IPS-15b (cell line): ENCODE data around the gene FCN3.
A peak's percentile ranks its signal among the peaks of the same experiment; 100 is the strongest.

Source experiments
- H3K27me3 ChIP-seq: one replicate; pipeline ENCODE4 v1.6.1; 2013; ENCODE audit warnings: low read length; ENCODE audit not compliant: control insufficient read depth, insufficient read depth
- H3K36me3 ChIP-seq: one replicate; pipeline ENCODE4 v1.6.1; 2013; ENCODE audit warnings: low read length; ENCODE audit not compliant: control insufficient read depth, insufficient read depth
- H3K4me1 ChIP-seq: one replicate; pipeline ENCODE4 v1.6.1; 2013; ENCODE audit warnings: mild to moderate bottlenecking, low read length; ENCODE audit not compliant: control insufficient read depth, insufficient read depth
- H3K4me3 ChIP-seq: one replicate; pipeline ENCODE4 v1.5.1; 2013; ENCODE audit warnings: low read depth, low read length
- H3K9ac ChIP-seq: one replicate; pipeline ENCODE4 v1.6.1; 2013; ENCODE audit warnings: low read depth, mild to moderate bottlenecking, low read length
- H3K9me3 ChIP-seq: one replicate; pipeline ENCODE4 v1.6.1; 2013; ENCODE audit warnings: mild to moderate bottlenecking, low read length; ENCODE audit not compliant: control insufficient read depth, insufficient read depth

Gene FCN3

DNA sequence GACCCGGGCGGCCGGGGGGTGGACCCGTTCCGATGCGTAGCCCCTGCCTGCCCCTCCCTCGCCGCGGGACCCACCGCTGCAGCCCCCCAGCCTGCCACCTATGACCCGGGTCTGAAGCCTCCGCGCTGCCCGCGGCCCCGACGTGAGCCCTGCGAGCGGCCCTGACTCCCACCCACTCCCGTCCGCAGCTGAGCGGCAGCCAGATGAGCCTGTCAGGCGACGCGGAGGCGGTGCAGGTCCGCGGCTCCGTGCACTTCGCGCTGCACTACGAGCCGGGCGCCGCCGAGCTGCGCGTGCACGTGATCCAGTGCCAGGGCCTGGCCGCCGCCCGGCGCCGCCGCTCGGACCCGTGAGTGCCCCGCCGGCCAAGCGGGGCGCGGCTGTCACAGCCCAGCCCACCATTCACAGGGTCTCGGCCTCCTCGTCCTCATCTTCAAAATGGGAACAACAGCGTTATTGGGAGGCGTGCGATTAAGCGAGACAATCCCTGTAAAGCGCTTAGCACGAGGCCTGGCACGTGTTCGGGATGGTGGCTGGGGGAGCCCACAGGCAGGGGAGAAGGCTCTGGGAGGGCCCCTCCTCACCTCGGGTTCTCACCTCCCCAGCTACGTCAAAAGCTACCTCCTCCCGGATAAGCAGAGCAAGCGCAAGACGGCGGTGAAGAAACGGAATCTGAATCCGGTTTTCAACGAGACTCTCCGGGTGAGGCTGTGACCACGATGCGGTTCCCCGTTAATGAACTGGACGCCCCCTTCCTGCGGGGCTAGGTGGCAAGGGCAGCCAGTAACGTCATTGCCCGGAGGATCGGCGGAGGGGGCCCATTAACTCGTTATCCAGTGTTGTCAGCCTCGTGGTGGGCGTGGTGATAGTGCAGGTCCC, 24.6 kb downstream of the FCN3 start:
- no peaks in the 10 kb centered on the region for H3K9me3 ChIP-seq
- H3K4me1 ChIP-seq: peaks cover 6% of the 10 kb centered on the region
- H3K27me3 ChIP-seq: peaks cover 6% of the 10 kb centered on the region
- peak overlapping the region; percentile 47 for H3K9ac ChIP-seq
- peak overlapping the region; percentile 71 for H3K4me3 ChIP-seq
- peaks cover 2% of the 10 kb centered on the region for H3K36me3 ChIP-seq

- peaks cover 4% of the 10 kb centered on the region for H3K36me3 ChIP-seq
- peaks cover 6% of the 10 kb centered on the region for H3K27me3 ChIP-seq
- H3K4me1 ChIP-seq: peaks cover 6% of the 10 kb centered on the region
- H3K9me3 ChIP-seq: no peaks in the 10 kb centered on the region
- H3K9ac ChIP-seq: peak overlapping the region; percentile 60
- H3K4me3 ChIP-seq: peak overlapping the region; percentile 71
Observed at GRCh38 chr1:27348861-27349783, 25.5 kb downstream of the FCN3 start.

GRCh38 chr1:27346991-27347624, 27.5 kb downstream of the FCN3 start:
- H3K4me3 ChIP-seq: no peak overlapping the region
- no peak overlapping the region for H3K9ac ChIP-seq
- peaks cover 6% of the 10 kb centered on the region for H3K27me3 ChIP-seq
- no peaks in the 10 kb centered on the region for H3K9me3 ChIP-seq
- H3K4me1 ChIP-seq: peaks cover 10% of the 10 kb centered on the region
- peaks cover 4% of the 10 kb centered on the region for H3K36me3 ChIP-seq

GRCh38 chr1:27346357-27346756, 28.3 kb downstream of the FCN3 start:
- Histone ChIP-seq H3K27me3 (peaks cover 6% of the 10 kb centered on the region), H3K9me3 (no peaks in the 10 kb centered on the region), H3K9ac (no peak overlapping the region), H3K36me3 (peaks cover 4% of the 10 kb centered on the region), H3K4me1 (peaks cover 15% of the 10 kb centered on the region), H3K4me3 (no peak overlapping the region)

DNA sequence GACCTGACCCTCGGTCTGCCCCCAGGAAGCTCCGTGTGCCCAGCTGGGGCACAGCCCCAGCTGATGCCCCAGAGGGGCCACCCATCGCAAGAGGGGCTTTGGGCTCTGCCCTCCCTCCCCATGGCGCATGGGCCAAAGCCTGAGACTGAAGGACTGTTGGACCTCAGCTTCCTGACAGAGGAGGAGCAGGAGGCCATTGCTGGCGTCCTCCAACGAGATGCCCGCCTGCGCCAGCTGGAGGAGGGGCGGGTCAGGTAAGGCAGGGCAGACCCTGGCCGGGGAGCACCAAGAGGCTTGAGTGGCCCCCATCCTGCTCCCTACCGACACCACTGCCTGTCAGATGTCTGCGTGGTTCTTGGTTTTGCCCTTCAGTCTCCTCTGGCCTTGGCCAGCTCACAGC, 29.4 kb downstream of the FCN3 start:
- Histone ChIP-seq H3K36me3 (peaks cover 4% of the 10 kb centered on the region), H3K4me1 (peaks cover 16% of the 10 kb centered on the region), H3K4me3 (no peak overlapping the region), H3K9me3 (no peaks in the 10 kb centered on the region), H3K27me3 (peaks cover 3% of the 10 kb centered on the region), H3K9ac (no peak overlapping the region)

DNA sequence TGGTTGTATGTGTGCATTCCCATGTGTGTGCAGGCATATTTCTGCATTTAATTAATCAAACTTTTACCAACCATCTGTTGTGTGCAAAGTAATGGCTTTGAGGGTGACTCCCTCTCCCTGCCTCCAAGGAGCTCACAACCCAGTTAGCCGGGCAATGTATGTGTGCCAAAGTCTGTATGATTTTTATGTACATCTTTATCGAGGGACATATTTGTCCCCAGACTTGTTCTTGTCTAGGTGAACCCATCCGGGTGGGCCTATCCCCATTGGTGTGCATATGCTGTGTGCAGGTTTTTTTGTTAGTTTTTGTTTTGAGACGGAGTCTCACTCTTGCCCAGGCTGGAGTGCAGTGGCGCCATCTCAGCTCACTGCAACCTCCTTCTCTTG, 31.0 kb downstream of the FCN3 start:
- H3K4me1 ChIP-seq: peaks cover 13% of the 10 kb centered on the region
- no peaks in the 10 kb centered on the region for H3K9me3 ChIP-seq
- no peaks in the 10 kb centered on the region for H3K27me3 ChIP-seq
- peaks cover 4% of the 10 kb centered on the region for H3K36me3 ChIP-seq
- H3K4me3 ChIP-seq: no peak overlapping the region
- no peak overlapping the region for H3K9ac ChIP-seq

GRCh38 chr1:27342778-27343638, 31.6 kb downstream of the FCN3 start:
- no peaks in the 10 kb centered on the region for H3K9me3 ChIP-seq
- H3K9ac ChIP-seq: peak overlapping the region; percentile 54
- peaks cover 13% of the 10 kb centered on the region for H3K4me1 ChIP-seq
- peak overlapping the region; percentile 54 for H3K4me3 ChIP-seq
- H3K36me3 ChIP-seq: peaks cover 4% of the 10 kb centered on the region
- H3K27me3 ChIP-seq: no peaks in the 10 kb centered on the region

- no peak overlapping the region for H3K9ac ChIP-seq
- no peaks in the 10 kb centered on the region for H3K27me3 ChIP-seq
- peaks cover 13% of the 10 kb centered on the region for H3K4me1 ChIP-seq
- H3K36me3 ChIP-seq: peaks cover 3% of the 10 kb centered on the region
- no peaks in the 10 kb centered on the region for H3K9me3 ChIP-seq
- peak overlapping the region; percentile 54 for H3K4me3 ChIP-seq
Observed at GRCh38 chr1:27342391-27342777, 32.2 kb downstream of the FCN3 start.

GRCh38 chr1:27341525-27342252, 32.9 kb downstream of the FCN3 start, which contains the start of gene SYTL1:
SYTL1 (plus strand) TSS chr1:27342022; CDS start chr1:27345335, 3,313 bp downstream.
- Histone ChIP-seq H3K9me3 (no peaks in the 10 kb centered on the region), H3K4me3 (peak within 1 kb of the TSS; percentile 54), H3K9ac (no peak within 1 kb of the TSS), H3K27me3 (no peaks in the 10 kb centered on the region), H3K4me1 (peaks cover 10% of the 10 kb centered on the region), H3K36me3 (peaks cover 2% of the 10 kb centered on the region)

- Histone ChIP-seq H3K4me1 (peaks cover 10% of the 10 kb centered on the region), H3K36me3 (peaks cover 20% of the 10 kb centered on the region), H3K4me3 (no peak overlapping the region), H3K27me3 (no peaks in the 10 kb centered on the region), H3K9me3 (no peaks in the 10 kb centered on the region), H3K9ac (peak overlapping the region; percentile 24)
Observed at GRCh38 chr1:27339213-27339612, 35.4 kb downstream of the FCN3 start.
